ENCODE data around the gene FBXO10.
"Not testable (repeated sequence)": the region's sequence is repeated elsewhere in the genome, so short reads cannot be mapped to it uniquely, and the experiment has no call there.

The FBXO10 gene

GRCh38 chr9:37549527-37549926, 26.7 kb downstream of the FBXO10 start:
- no peak for DNase-seq

DNA sequence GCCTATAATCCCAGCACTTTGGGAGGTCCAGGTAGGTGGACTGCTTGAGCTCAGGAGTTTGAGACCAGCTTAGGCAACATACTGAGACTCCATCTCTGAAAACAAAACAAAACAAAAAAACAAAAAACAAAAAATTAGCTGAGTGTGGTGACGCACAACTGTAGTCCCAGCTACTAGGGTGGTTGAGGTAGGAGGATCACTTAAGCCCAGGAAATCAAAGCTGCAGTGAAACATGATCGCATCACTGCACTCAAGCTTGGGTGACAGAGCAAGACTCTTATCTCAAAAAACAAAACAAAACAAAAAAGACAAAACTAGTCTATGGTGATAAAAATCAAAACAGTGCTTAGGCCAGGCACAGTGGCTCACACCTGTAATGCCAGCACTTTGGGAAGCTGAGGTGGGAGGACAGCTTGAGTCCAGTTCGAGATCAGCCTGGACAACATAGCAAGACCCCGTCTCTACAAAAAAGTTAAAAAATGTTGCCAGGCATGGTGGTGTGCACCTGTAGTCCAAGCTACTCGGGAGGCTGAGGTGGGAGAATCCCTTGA, 28.8 kb downstream of the FBXO10 start:
- no peak for DNase-seq

GRCh38 chr9:37543468-37543867, 32.7 kb downstream of the FBXO10 start:
- no peak for DNase-seq

DNA sequence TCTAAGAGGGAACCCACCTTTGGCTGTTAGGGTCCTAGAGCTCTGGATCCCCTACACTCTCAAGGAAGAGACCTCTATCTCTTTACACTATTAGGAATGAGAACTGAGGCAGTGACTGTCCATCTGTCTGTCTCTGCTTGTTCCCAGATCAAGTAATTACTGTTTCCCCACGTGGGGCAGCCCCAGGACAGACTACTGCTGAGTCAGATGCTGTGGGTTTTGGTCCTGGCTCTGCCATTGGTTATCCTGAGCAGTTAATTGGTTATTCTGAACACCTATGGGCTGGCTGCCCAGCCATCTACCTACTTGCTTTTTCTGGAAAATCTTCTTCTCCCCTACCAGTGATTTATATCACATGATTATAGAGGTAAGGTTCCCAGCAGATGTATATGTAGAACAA, 33.3 kb downstream of the FBXO10 start:
- DNase-seq: no peak

DNA sequence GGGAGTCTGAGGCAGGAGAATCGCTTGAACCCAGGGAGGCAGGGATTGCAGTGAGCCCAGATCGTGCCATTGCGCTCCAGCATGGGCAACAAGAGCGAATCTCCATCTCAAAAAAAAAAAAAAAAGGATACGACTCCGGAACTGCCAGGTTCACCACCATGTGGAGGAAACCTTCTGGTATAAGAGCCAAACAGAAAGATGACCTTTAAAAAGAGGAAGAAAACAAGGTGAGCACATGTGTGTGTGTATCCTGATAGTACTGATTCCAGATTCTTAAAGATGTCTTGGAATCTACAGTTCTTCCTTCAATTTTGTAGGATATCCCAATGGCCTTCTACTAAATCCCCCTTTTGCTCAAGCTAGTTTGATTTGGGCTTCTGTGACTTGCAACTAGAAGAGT, 33.7 kb downstream of the FBXO10 start:
- no peak for DNase-seq

DNA sequence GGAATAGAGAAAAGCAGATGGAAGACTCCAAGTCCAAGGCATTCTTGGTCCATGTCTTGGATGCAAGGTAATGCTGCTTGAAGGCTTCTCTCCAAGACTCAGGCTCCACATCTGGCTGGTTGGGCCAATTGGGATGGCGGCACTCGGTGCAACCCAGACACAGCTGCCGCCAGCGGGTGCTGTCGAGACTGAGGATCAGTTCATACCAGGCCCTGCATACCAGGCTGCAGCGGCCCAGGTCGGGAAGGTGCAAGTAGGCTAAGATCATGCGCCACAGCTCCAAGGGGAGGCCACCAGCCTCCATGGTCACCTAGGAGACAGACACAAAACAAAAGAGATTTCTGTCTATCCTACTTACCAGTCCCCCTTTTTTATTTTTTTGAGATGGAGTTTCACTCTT, 34.7 kb downstream of the FBXO10 start:
- DNase-seq: no peak

DNA sequence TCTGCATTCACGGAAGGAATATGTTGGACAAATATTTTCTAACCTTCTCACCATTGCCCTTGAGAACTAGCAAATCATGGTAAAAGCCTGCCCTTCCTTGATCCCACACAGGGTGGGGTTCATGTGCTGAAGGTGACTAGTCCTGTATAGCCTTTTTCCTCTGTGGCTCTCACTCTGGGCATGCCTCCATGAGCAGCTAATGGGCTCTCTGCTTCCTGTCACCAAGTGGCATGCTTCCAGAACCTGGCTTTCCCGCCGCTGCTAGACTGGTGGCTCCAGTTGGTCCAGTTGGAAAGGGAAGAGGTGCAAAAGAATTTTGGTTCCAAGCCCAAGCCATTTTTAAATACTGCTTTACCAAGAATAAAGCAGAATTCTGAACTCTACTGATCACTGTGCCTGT, 35.5 kb downstream of the FBXO10 start:
- DNase-seq: no peak

DNA sequence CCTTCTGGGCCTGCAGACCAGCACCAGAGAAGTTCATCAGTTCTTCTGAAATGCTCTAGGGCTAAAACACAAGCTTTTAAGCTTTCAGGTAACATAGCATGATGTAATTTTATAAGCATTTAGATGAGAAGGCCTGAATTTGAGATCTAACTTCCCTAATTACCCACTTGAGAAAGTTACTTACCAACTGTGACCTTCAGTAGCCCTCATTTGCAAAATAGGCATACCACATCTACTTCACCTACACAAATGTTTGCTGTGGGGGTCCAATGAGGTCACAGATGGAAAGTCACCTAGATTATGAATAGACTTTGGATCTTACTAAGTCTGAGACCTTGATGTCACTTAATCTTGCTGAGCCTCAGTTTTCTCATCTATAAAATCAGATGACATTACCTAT, 36.5 kb downstream of the FBXO10 start:
- DNase-seq: no peak

DNA sequence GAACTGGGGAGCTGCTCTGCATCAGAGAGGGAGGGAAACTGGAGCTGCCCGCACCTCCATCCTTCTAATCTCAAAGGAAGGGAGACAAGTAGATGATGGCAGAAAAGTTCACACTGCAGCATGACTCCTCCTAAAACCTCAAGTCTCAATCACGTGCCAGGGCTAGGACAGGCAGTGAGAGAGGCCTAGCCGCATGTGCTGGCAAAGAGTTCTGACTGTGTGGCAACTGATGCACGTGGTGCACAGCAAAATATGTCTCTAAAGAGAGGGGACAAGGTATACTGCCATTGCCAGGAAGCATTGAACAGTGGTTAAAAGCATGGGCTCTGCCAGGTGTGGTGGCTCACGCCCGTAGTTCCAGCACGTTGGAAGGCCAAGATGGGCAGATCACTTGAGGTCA, 38.1 kb downstream of the FBXO10 start:
- DNase-seq: no peak

- no peak for DNase-seq
These were observed 41.3 kb downstream of the FBXO10 start for GRCh38 chr9:37534901-37535300.

- DNase-seq: no peak
These were observed 41.8 kb downstream of the FBXO10 start for GRCh38 chr9:37534412-37534811.

- no peak for DNase-seq
These were observed 44.5 kb downstream of the FBXO10 start for GRCh38 chr9:37531699-37532098.

- DNase-seq: no peak
These were observed 47.3 kb downstream of the FBXO10 start for GRCh38 chr9:37528652-37529471.

- no peak for DNase-seq
These were observed 52.3 kb downstream of the FBXO10 start for GRCh38 chr9:37523916-37524315.

DNA sequence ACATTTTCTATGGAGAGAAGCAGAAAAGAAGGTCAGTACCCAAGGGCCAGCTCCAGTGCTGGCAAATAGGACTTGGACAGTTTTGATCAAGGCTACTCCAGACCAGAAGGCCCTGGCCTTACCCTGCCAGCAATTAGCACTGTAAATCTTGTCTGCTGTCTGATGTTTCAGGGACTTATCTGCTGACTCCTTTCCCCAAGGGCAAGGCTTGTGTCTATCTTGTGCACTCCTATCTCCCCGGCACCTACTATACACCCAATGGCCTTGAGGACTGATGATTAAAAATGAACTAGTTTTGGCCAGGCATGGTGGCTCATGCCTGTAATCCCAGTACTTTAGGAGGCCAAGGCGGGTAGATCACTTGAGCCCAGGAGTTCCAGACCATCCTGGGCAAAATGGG, 53.2 kb downstream of the FBXO10 start:
- DNase-seq: no peak

DNA sequence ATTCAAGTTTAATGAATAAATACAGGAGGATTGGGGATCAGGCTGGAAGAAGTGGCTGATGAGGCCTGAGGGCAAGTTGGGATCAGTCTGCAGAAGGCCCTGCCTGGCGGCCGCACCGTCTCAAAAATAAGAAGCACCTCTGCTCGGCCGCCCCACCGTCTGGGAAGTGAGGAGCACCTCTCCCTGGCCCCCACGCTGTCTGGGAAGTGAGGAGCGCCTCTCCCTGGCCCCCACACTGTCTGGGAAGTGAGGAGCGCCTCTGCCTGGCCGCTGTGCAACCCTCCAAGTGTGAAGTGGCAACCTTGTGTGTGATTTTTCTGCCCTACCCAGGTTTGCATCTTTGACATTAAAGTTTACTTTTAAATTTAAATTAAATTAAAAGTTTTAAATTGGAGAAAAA, 55.1 kb downstream of the FBXO10 start:
- DNase-seq: no peak

DNA sequence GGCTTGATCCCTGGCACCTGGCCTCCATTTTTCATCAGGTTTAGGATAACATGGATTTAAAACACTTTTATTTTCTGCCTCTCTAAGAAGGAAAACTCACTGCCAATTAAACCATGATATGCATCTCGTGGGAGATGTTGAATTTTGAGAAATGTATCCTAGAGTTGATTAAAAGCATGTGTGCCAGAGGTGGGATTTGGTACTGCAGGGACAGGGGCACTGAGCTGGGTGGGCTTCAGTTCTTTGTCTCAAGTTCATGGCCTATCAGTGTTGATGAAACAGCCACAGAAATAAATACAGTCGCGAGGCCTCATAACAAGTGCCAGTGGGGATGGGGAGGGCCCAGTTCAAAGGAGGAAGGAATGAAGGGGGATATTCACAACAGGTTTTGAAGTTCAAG, 55.5 kb downstream of the FBXO10 start:
- DNase-seq: no peak

- DNase-seq: no peak
These were observed 58.3 kb downstream of the FBXO10 start for GRCh38 chr9:37517923-37518322.

GRCh38 chr9:37515620-37516258, 60.4 kb downstream of the FBXO10 start:
- no peak for DNase-seq

DNA sequence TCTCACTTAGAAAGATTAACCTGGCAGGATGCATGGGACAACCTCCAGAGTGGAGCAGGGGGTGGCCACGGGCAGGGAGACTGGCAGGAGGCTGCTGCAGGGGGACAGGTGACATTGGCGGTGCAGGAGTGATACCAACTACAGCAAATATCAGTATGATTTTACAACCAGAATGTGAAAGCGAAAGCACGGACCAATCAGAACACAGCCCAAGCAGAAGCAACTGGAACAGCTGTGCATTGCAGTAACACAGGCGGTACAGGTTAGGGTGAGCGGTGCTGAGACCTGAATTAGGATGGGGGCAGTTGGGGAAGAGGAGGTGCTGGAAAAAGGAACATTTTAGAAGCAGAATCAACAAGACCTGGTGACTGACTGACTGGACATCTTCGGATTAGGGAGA, 61.2 kb downstream of the FBXO10 start:
- no peak for DNase-seq

GRCh38 chr9:37514415-37514814, 61.8 kb downstream of the FBXO10 start:
- not testable (repeated sequence) for DNase-seq

GRCh38 chr9:37512437-37512836, 63.7 kb downstream of the FBXO10 start:
- DNase-seq: no peak

DNA sequence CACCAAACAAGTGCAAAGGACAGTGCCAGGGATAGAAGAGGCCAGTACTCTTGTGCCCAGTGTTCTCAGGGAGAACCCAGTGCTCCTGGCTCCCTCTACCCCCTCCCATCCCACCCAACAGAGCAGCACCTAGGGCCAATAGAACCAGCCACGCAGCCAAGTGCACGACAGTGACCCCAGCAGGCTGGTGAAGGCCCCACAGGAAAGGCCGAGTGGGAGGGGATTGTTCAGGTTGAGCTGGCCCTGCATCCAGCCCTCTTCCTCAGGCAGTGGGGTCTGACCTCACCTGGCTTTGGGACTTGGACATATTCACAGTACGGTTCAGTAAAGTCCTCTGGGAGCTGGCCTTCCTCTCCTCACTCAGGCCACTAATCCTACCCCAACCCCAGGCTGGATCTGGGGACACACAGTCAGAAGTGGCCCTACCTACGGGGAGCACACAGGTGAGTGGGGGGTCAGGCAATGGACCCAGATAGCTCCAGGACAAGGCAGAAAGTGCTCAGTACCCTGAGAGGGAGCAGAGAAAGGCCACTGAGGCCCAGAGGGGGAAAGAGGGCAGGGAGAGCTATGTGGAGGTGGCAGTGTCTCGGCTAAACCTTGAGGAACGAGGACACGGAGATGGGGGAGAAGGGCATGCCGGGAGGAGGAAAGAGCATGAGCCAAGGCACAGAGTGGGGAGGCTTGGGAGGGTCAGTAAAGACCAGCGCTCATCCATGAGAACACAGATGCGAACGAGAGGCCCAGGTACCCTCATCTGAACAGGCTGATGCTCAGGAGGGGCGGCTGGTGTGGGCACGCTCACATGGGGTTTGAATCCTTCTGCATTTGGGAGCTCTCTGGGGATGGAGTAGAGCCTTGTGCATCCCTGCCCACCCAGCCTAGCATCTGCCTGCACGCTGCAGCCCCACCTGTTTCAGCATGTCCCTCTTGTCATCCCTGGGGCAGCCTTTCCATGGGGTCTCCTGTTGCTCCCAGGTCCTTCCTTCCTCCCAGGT, 64.9 kb downstream of the FBXO10 start:
- DNase-seq: no peak

Measured in fibroblast of skin of right quadriceps (primary cell).